HL-60/S4 treated with retinoic acid at 250 ng/mL for 4 days and 3 days (cell line): ENCODE measurements around the gene ZNF157.

ENCODE experiments used
- in situ Hi-C: fragments of 300-500 bp; cut with MboI; formaldehyde crosslinking; loops from 2 replicates; pipeline ENCODE4 v1.7.0; 2022; ENCODE audit warnings: low sequenced_read_pairs

Gene ZNF157

GRCh38 chrX:47446431-47446830, 76.1 kb downstream of the ZNF157 start:
- in situ Hi-C loops, result no loop called here

GRCh38 chrX:47446971-47447370, 76.6 kb downstream of the ZNF157 start:
- in situ Hi-C loops, result no loop called here

- in situ Hi-C loops, result no loop called here
Measured at GRCh38 chrX:47447607-47448006, 77.2 kb downstream of the ZNF157 start.

- in situ Hi-C loops, result no loop called here
Measured at GRCh38 chrX:47448165-47448806, 77.9 kb downstream of the ZNF157 start.

GRCh38 chrX:47452112-47452511, 81.7 kb downstream of the ZNF157 start:
- in situ Hi-C loops, result no loop called here

- in situ Hi-C loops, result no loop called here
Measured at GRCh38 chrX:47456080-47456479, 85.7 kb downstream of the ZNF157 start.

- in situ Hi-C loops, result no loop called here
Measured at GRCh38 chrX:47458528-47458927, 88.2 kb downstream of the ZNF157 start.

GRCh38 chrX:47460561-47460960, 90.2 kb downstream of the ZNF157 start:
- in situ Hi-C loops, result no loop called here
